CD14-positive monocyte (primary cell): ENCODE results near the gene TXLNG. TPM values are rescaled to one million over a fixed set of nuclear protein-coding genes. Genes with fewer than 3 reads are reported as not detected.

ENCODE experiments used
- DNase-seq, 3 donors: peaks; one replicate each; pipeline ENCODE4 v3.0.0-alpha.2; 2011 to 2022
- H2AFZ ChIP-seq: 2 replicates; pipeline ENCODE4 v1.6.0; 2012; ENCODE audit warnings: mild to moderate bottlenecking, low read depth, low read length, inconsistent platforms; ENCODE audit not compliant: insufficient read depth, poor library complexity, severe bottlenecking
- H3K27ac ChIP-seq, 2 donors: 1 replicate in 1 of 2; 2 replicates in 1 of 2; pipeline ENCODE4 v1.5.1; 2012 to 2013; ENCODE audit warnings: low read length in 2 of 2, control low read depth in 1 of 2, inconsistent platforms in 1 of 2, low read depth in 1 of 2, mild to moderate bottlenecking in 1 of 2
- H3K27me3 ChIP-seq, 2 donors: one replicate each; pipeline versions ENCODE4 v1.6.0 to v1.6.1; 2011 to 2013; ENCODE audit warnings: low read length in 2 of 2; ENCODE audit not compliant: control insufficient read depth in 2 of 2, insufficient read depth in 2 of 2
- H3K36me3 ChIP-seq, 2 donors: replicated peaks in 1 of 2; 1 replicate in 1 of 2; 2 replicates in 1 of 2; pipeline versions ENCODE4 v1.5.1 to v1.6.1; 2012 to 2013; ENCODE audit warnings: low read length in 2 of 2, control low read depth in 1 of 2, inconsistent platforms in 1 of 2, mild to moderate bottlenecking in 1 of 2; ENCODE audit not compliant: insufficient read depth in 2 of 2, control insufficient read depth in 1 of 2
- H3K4me1 ChIP-seq, 2 donors: 1 replicate in 1 of 2; 2 replicates in 1 of 2; pipeline versions ENCODE4 v1.5.1 to v1.6.1; 2012 to 2013; ENCODE audit warnings: low read length in 2 of 2, control low read depth in 1 of 2, inconsistent platforms in 1 of 2, mild to moderate bottlenecking in 1 of 2, moderate library complexity in 1 of 2; ENCODE audit not compliant: insufficient read depth in 2 of 2, control insufficient read depth in 1 of 2
- H3K4me2 ChIP-seq: replicated peaks from 2 replicates; pipeline ENCODE3; 2012; ENCODE audit warnings: low read length, moderate library complexity, mild to moderate bottlenecking; ENCODE audit not compliant: poor library complexity, severe bottlenecking; ENCODE audit errors: extremely low read depth
- H3K4me3 ChIP-seq, 3 experiments: fragments of 200-600 bp in 1 of 3; sonication (generic) in 1 of 3; replicated peaks in 1 of 3; 1 replicate in 2 of 3; 2 replicates in 1 of 3; pipeline ENCODE4 v1.5.1; 2011 to 2013; ENCODE audit warnings: low read length in 3 of 3, mild to moderate bottlenecking in 3 of 3, control low read depth in 2 of 3, low read depth in 2 of 3, inconsistent platforms in 1 of 3, moderate library complexity in 1 of 3
- H3K79me2 ChIP-seq: 2 replicates; pipeline ENCODE4 v1.6.0; 2012; ENCODE audit warnings: mild to moderate bottlenecking, control low read depth, inconsistent platforms, low read length, moderate library complexity; ENCODE audit not compliant: insufficient read depth
- H3K9ac ChIP-seq: 2 replicates; pipeline ENCODE4 v1.6.0; 2017; ENCODE audit warnings: low read length, mild to moderate bottlenecking; ENCODE audit not compliant: insufficient read depth, poor library complexity, severe bottlenecking
- H3K9me3 ChIP-seq, 2 donors: replicated peaks in 1 of 2; 1 replicate in 1 of 2; 2 replicates in 1 of 2; pipeline versions ENCODE4 v1.5.1 to v1.6.1; 2012 to 2013; ENCODE audit warnings: low read length in 2 of 2, control low read depth in 1 of 2; ENCODE audit not compliant: control insufficient read depth in 1 of 2, insufficient read depth in 1 of 2
- H4K20me1 ChIP-seq: 2 replicates; pipeline ENCODE4 v1.6.0; 2012; ENCODE audit warnings: mild to moderate bottlenecking, low read length, control low read depth, moderate library complexity; ENCODE audit not compliant: insufficient read depth
- H3K27ac Mint-ChIP-seq, 7 donors: one replicate each; pipeline ENCODE4 v1.8.0; 2020; ENCODE audit warnings: mild to moderate bottlenecking in 7 of 7, mixed read lengths in 7 of 7, moderate library complexity in 6 of 7, inconsistent platforms in 2 of 7
- H3K27me3 Mint-ChIP-seq, 3 donors: one replicate each; pipeline ENCODE4 v1.8.0; 2021 to 2022; ENCODE audit warnings: low read depth in 3 of 3, mild to moderate bottlenecking in 3 of 3, mixed read lengths in 3 of 3, moderate library complexity in 3 of 3, inconsistent platforms in 1 of 3
- H3K36me3 Mint-ChIP-seq, 2 donors: one replicate each; pipeline ENCODE4 v1.8.0; 2020; ENCODE audit warnings: mixed read lengths in 2 of 2, inconsistent platforms in 1 of 2, mild to moderate bottlenecking in 1 of 2
- H3K4me1 Mint-ChIP-seq: one replicate; pipeline ENCODE4 v1.8.0; 2020; ENCODE audit warnings: mild to moderate bottlenecking, mixed read lengths
- H3K4me3 Mint-ChIP-seq, 2 donors: one replicate each; pipeline ENCODE4 v1.8.0; 2020; ENCODE audit warnings: mild to moderate bottlenecking in 2 of 2, mixed read lengths in 2 of 2, moderate library complexity in 1 of 2
- H3K9me3 Mint-ChIP-seq, 7 donors: one replicate each; pipeline ENCODE4 v1.8.0; 2020 to 2022; ENCODE audit warnings: mixed read lengths in 7 of 7, mild to moderate bottlenecking in 6 of 7, moderate library complexity in 6 of 7, inconsistent platforms in 2 of 7
- CTCF ChIP-seq: fragments of 200-600 bp; IDR thresholded peaks from one replicate; pipeline ENCODE4 v1.8.0; 2022; ENCODE audit warnings: antibody characterized with exemption, mild to moderate bottlenecking
- WGBS: methylation state at CpG from one replicate; pipeline ENCODE4 v1.1.5; 2013; ENCODE audit warnings: missing lambda C conversion rate; ENCODE audit not compliant: insufficient coverage; 5-methylcytosine and 5-hydroxymethylcytosine counted together
- intact Hi-C, 2 donors: fragments of 100-400 bp; cut with micrococcal nuclease; formaldehyde crosslinking; loops; one replicate each; pipeline versions ENCODE4 v1.15.0 to v1.15.1; 2023
- polyA plus RNA-seq, 3 donors: library from polyadenylated mRNA; depleted of rRNA in 1 of 3; unstranded in 2 of 3; stranded (reverse) in 1 of 3; fragments of 300-500 nt in 2 of 3; fragments of >200 nt in 1 of 3; fragmentation: Illumina TruSeq in 2 of 3; gene quantifications; 1 replicate in 2 of 3; 2 replicates in 1 of 3; pipeline ENCODE4 v1.2.3, GENCODE V29; 2012 to 2021

Gene TXLNG
- polyA plus RNA-seq, 3 donors = 3.7 to 5.4 (median 4.1) TPM

- peaks cover 34% of the 10 kb centered on the region for H3K79me2 ChIP-seq
- peak overlapping the region; percentile 84 for H3K9ac ChIP-seq
- H3K4me2 ChIP-seq = peak overlapping the region; percentile 86
- peaks cover 0 to 19% of the 10 kb centered on the region in 2 donors for H3K9me3 ChIP-seq
- Mint-ChIP-seq H3K36me3 (peaks cover 0 to 3% of the 10 kb centered on the region in 2 donors), H3K27me3 (peaks cover 0 to 52% (median 2%) of the 10 kb centered on the region in 3 donors), H3K4me3 (peak overlapping the region; percentile 82 to 91), H3K4me1 (peaks cover 25% of the 10 kb centered on the region), H3K27ac (peak overlapping the region; percentile 84 to 93 (median 92)), H3K9me3 (peaks cover 0 to 20% (median 11%) of the 10 kb centered on the region in 7 donors)
- H3K4me1 ChIP-seq = peaks cover 17 to 26% of the 10 kb centered on the region in 2 donors
- peaks cover 10% of the 10 kb centered on the region for H4K20me1 ChIP-seq
- intact Hi-C loops = no loop called here
- TF ChIP-seq CTCF = no peak
- peak overlapping the region; percentile 92 to 93 for H3K27ac ChIP-seq
- H3K4me3 ChIP-seq = peak overlapping the region; percentile 57 to 84 (median 74)
- H3K36me3 ChIP-seq = no peaks in the 10 kb centered on the region
- peak overlapping the region; percentile 98 for H2AFZ ChIP-seq
- H3K27me3 ChIP-seq = peaks cover 0 to 49% of the 10 kb centered on the region in 2 donors
- WGBS = 0% methylated on average over 10 of the region's 41 CpGs
- DNase-seq = peak in 2 of 3 donors; percentile 16 to 27
Observed at GRCh38 chrX:16870862-16871815, 84.9 kb downstream of the TXLNG start.

GRCh38 chrX:16873106-16873505, 86.8 kb downstream of the TXLNG start:
- no peak overlapping the region for H3K4me2 ChIP-seq
- no peak overlapping the region for H2AFZ ChIP-seq
- no peak overlapping the region for H3K9ac ChIP-seq
- peaks cover 15 to 26% of the 10 kb centered on the region in 2 donors for H3K4me1 ChIP-seq
- TF ChIP-seq CTCF = no peak
- H3K4me3 ChIP-seq = no peak overlapping the region
- peaks cover 0 to 19% of the 10 kb centered on the region in 2 donors for H3K9me3 ChIP-seq
- peaks cover 20% of the 10 kb centered on the region for H3K4me1 Mint-ChIP-seq
- H3K4me3 Mint-ChIP-seq = no peak overlapping the region
- no peak overlapping the region for H3K27ac Mint-ChIP-seq
- intact Hi-C loops = no loop called here
- H4K20me1 ChIP-seq = peaks cover 7% of the 10 kb centered on the region
- no peaks in the 10 kb centered on the region for H3K36me3 ChIP-seq
- peaks cover 15% of the 10 kb centered on the region for H3K79me2 ChIP-seq
- peaks cover 0 to 20% (median 11%) of the 10 kb centered on the region in 7 donors for H3K9me3 Mint-ChIP-seq
- no peak for DNase-seq
- H3K27me3 ChIP-seq = peaks cover 0 to 51% of the 10 kb centered on the region in 2 donors
- WGBS = 90% methylated on average over 1 of the region's 8 CpGs
- no peak overlapping the region for H3K27ac ChIP-seq
- peaks cover 0 to 56% (median 3%) of the 10 kb centered on the region in 3 donors for H3K27me3 Mint-ChIP-seq
- H3K36me3 Mint-ChIP-seq = peaks cover 0 to 3% of the 10 kb centered on the region in 2 donors
